DOHH2 (cell line): ENCODE results near the gene CEP152.

Source experiments
- H3F3A ChIP-seq: fragments of 200-600 bp; sonication (generic), shearing (Covaris generic); 2 replicates; pipeline ENCODE4 v1.6.0; 2016; ENCODE audit warnings: antibody characterized with exemption, mild to moderate bottlenecking; ENCODE audit not compliant: control insufficient read depth, insufficient read depth
- H3K27ac ChIP-seq: fragments of 200-600 bp; sonication (generic); 2 replicates; pipeline ENCODE4 v1.5.1; 2014; ENCODE audit warnings: low read depth, mild to moderate bottlenecking, low read length, moderate library complexity
- H3K27me3 ChIP-seq: fragments of 200-600 bp; sonication (generic); 2 replicates; pipeline ENCODE4 v1.6.1; 2014; ENCODE audit warnings: mild to moderate bottlenecking, low read length, mixed read lengths; ENCODE audit not compliant: control insufficient read depth
- H3K36me3 ChIP-seq: fragments of 200-600 bp; sonication (generic); 2 replicates; pipeline ENCODE4 v1.6.1; 2014; ENCODE audit warnings: mild to moderate bottlenecking, low read length, moderate library complexity, mixed read lengths; ENCODE audit not compliant: control insufficient read depth
- H3K4me1 ChIP-seq: fragments of 200-600 bp; sonication (generic); 2 replicates; pipeline ENCODE4 v1.6.1; 2014; ENCODE audit warnings: mild to moderate bottlenecking, low read length, mixed read lengths; ENCODE audit not compliant: control insufficient read depth
- H3K4me2 ChIP-seq: fragments of 200-600 bp; sonication (generic); 2 replicates; pipeline ENCODE4 v1.6.0; 2014; ENCODE audit warnings: mild to moderate bottlenecking, low read length, moderate library complexity
- H3K4me3 ChIP-seq: fragments of 200-600 bp; sonication (generic); 2 replicates; pipeline ENCODE4 v1.5.1; 2014; ENCODE audit warnings: mild to moderate bottlenecking, low read length, mixed read lengths
- H3K79me2 ChIP-seq: fragments of 200-600 bp; sonication (generic); 2 replicates; pipeline ENCODE4 v1.6.1; 2014; ENCODE audit warnings: mild to moderate bottlenecking, low read length, mixed read lengths; ENCODE audit not compliant: control insufficient read depth
- H3K9me2 ChIP-seq: fragments of 200-600 bp; sonication (generic); replicated peaks from 2 replicates; pipeline ENCODE4 v1.6.1; 2014; ENCODE audit warnings: mild to moderate bottlenecking, low read length, mixed read lengths; ENCODE audit not compliant: control insufficient read depth
- H3K9me3 ChIP-seq: fragments of 200-600 bp; sonication (generic); 2 replicates; pipeline ENCODE4 v1.6.1; 2014; ENCODE audit warnings: antibody characterized with exemption, low read length, mixed read lengths; ENCODE audit not compliant: control insufficient read depth, insufficient read depth
- H4K20me1 ChIP-seq: fragments of 200-600 bp; sonication (generic); 2 replicates; pipeline ENCODE4 v1.6.0; 2014; ENCODE audit warnings: low read depth, mild to moderate bottlenecking, antibody characterized with exemption, low read length, moderate library complexity; ENCODE audit not compliant: control insufficient read depth, insufficient read depth
- CTCF ChIP-seq: fragments of 200-600 bp; sonication (generic); IDR thresholded peaks from one replicate; pipeline ENCODE4 v1.5.1; 2014; ENCODE audit warnings: antibody characterized with exemption, mild to moderate bottlenecking, low read depth, low read length; ENCODE audit not compliant: poor library complexity, severe bottlenecking
- EZH2phosphoT487 ChIP-seq: fragments of 200-600 bp; sonication (generic); IDR thresholded peaks from 2 replicates; pipeline ENCODE4 v1.6.1; 2017; ENCODE audit warnings: borderline replicate concordance, mild to moderate bottlenecking, antibody characterized with exemption, low read length, moderate library complexity, mixed read lengths

Gene CEP152

GRCh38 chr15:48810414-48811324 lies at the start of gene CEP152:
Gene CEP152 (minus strand): TSS chr15:48811069. CDS start chr15:48805649, 5,420 bp downstream.
- Histone ChIP-seq H3K79me2 (peaks cover 51% of the 10 kb centered on the region), H3F3A (no peaks in the 10 kb centered on the region), H3K27me3 (no peaks in the 10 kb centered on the region), H3K27ac (peak within 1 kb of the TSS; percentile 60), H3K4me1 (peaks cover 39% of the 10 kb centered on the region), H3K9me2 (no peaks in the 10 kb centered on the region; the same call in 1 of the 2 replicates), H3K36me3 (peaks cover 22% of the 10 kb centered on the region), H3K4me3 (peak within 1 kb of the TSS; percentile 88), H3K9me3 (no peaks in the 10 kb centered on the region), H4K20me1 (no peaks in the 10 kb centered on the region), H3K4me2 (peak within 1 kb of the TSS; percentile 88)
- TF ChIP-seq EZH2phosphoT487 (no peak), CTCF (no peak)

- H3K27me3 ChIP-seq: peaks cover 18% of the 10 kb centered on the region
- no peak overlapping the region for H3K27ac ChIP-seq
- no peaks in the 10 kb centered on the region for H3K4me1 ChIP-seq
- H3K79me2 ChIP-seq: no peaks in the 10 kb centered on the region
- no peaks in the 10 kb centered on the region for H3F3A ChIP-seq
- TF ChIP-seq EZH2phosphoT487 (no peak), CTCF (no peak)
- no peaks in the 10 kb centered on the region for H4K20me1 ChIP-seq
- no peak overlapping the region for H3K4me2 ChIP-seq
- H3K36me3 ChIP-seq: no peaks in the 10 kb centered on the region
- H3K4me3 ChIP-seq: no peak overlapping the region
- H3K9me2 ChIP-seq: no peaks in the 10 kb centered on the region
- H3K9me3 ChIP-seq: no peaks in the 10 kb centered on the region
These were observed 48.6 kb upstream of the CEP152 start for GRCh38 chr15:48859426-48859825.

GRCh38 chr15:48858401-48858800 lies 47.5 kb upstream of the CEP152 start:
- no peaks in the 10 kb centered on the region for H3K9me3 ChIP-seq
- no peak overlapping the region for H3K4me2 ChIP-seq
- H3K4me1 ChIP-seq: no peaks in the 10 kb centered on the region
- H3K36me3 ChIP-seq: no peaks in the 10 kb centered on the region
- no peak overlapping the region for H3K4me3 ChIP-seq
- no peaks in the 10 kb centered on the region for H4K20me1 ChIP-seq
- H3K27ac ChIP-seq: no peak overlapping the region
- no peaks in the 10 kb centered on the region for H3K79me2 ChIP-seq
- no peaks in the 10 kb centered on the region for H3F3A ChIP-seq
- peaks cover 18% of the 10 kb centered on the region for H3K27me3 ChIP-seq
- no peaks in the 10 kb centered on the region for H3K9me2 ChIP-seq
- TF ChIP-seq CTCF: no peak
- no peak for TF ChIP-seq EZH2phosphoT487
